T-cell (primary cell): ENCODE data around the gene S100A1. TPM values are rescaled to one million over a fixed set of nuclear protein-coding genes. Genes with fewer than 3 reads are reported as not detected.

Experiments
- ATAC-seq, 4 experiments: fragments of 200-7000 bp in 3 of 4; fragments of 150-1000 bp in 1 of 4; cut with Tn5 transposase; replicated peaks in 1 of 4; 1 replicate in 3 of 4; 2 replicates in 1 of 4; pipeline ENCODE4 v1.10.0; 2021; ENCODE audit warnings: moderate library complexity in 3 of 4, mild to moderate bottlenecking in 2 of 4, moderate number of reproducible peaks in 1 of 4
- CTCF ChIA-PET, 2 donors: fragments of 300-600 bp; sonication (Branson Sonifier 250); formaldehyde crosslinking; loops; one replicate each; lab custom pipeline; 2022; ENCODE audit warnings: antibody characterized with exemption in 2 of 2; lab: Charles Lee
- POLR2A ChIA-PET, 2 donors: fragments of 300-600 bp; sonication (Branson Sonifier 250); formaldehyde crosslinking; loops; one replicate each; lab custom pipeline; 2022; ENCODE audit warnings: antibody characterized with exemption in 2 of 2; lab: Charles Lee
- DNase-seq, 35 experiments: peaks; one replicate each; pipeline versions ENCODE4 v3.0.0 to v3.0.0-alpha.2; 2013 to 2023
- H3K27ac ChIP-seq: one replicate; pipeline ENCODE4 v1.5.1; 2013; ENCODE audit warnings: low read length
- H3K27me3 ChIP-seq, 2 experiments: replicated peaks in 1 of 2; 1 replicate in 1 of 2; 2 replicates in 1 of 2; pipeline versions ENCODE4 v1.6.1 to v1.7.0; 2013; ENCODE audit warnings: low read length in 1 of 2, mixed read lengths in 1 of 2; ENCODE audit not compliant: control insufficient read depth in 2 of 2, insufficient read depth in 2 of 2; ENCODE audit errors: extremely low read depth in 1 of 2
- H3K36me3 ChIP-seq, 2 donors: 1 replicate in 1 of 2; 2 replicates in 1 of 2; pipeline versions ENCODE4 v1.6.1 to v1.7.0; 2013; ENCODE audit warnings: low read length in 1 of 2; ENCODE audit not compliant: control insufficient read depth in 2 of 2, insufficient read depth in 1 of 2; ENCODE audit errors: extremely low read depth in 1 of 2
- H3K4me1 ChIP-seq, 2 experiments: 1 replicate in 1 of 2; 2 replicates in 1 of 2; pipeline versions ENCODE4 v1.6.1 to v1.7.0; 2013; ENCODE audit warnings: low read length in 2 of 2, mixed read lengths in 1 of 2; ENCODE audit not compliant: insufficient read depth in 2 of 2, control insufficient read depth in 1 of 2; ENCODE audit errors: extremely low read depth in 1 of 2
- H3K4me3 ChIP-seq, 2 donors: 1 replicate in 1 of 2; 2 replicates in 1 of 2; pipeline versions ENCODE4 v1.5.1 to v1.7.0; 2013; ENCODE audit warnings: mild to moderate bottlenecking in 2 of 2, low read length in 1 of 2, moderate library complexity in 1 of 2; ENCODE audit not compliant: control insufficient read depth in 1 of 2; ENCODE audit errors: extremely low read depth in 1 of 2
- H3K9me3 ChIP-seq: 2 replicates; pipeline ENCODE4 v1.7.0; 2013
- H3K27ac Mint-ChIP-seq, 2 donors: one replicate each; pipeline ENCODE4 v1.8.0; 2020 to 2021; ENCODE audit warnings: mild to moderate bottlenecking in 2 of 2, mixed read lengths in 2 of 2
- H3K27me3 Mint-ChIP-seq, 2 donors: one replicate each; pipeline ENCODE4 v1.8.0; 2021 to 2022; ENCODE audit warnings: mixed read lengths in 2 of 2
- H3K36me3 Mint-ChIP-seq: one replicate; pipeline ENCODE4 v1.8.0; 2021; ENCODE audit warnings: mixed read lengths
- H3K4me1 Mint-ChIP-seq, 3 donors: one replicate each; pipeline ENCODE4 v1.8.0; 2020 to 2022; ENCODE audit warnings: mixed read lengths in 3 of 3, mild to moderate bottlenecking in 1 of 3
- H3K4me3 Mint-ChIP-seq, 3 donors: one replicate each; pipeline ENCODE4 v1.8.0; 2020 to 2022; ENCODE audit warnings: mild to moderate bottlenecking in 3 of 3, mixed read lengths in 3 of 3, moderate library complexity in 3 of 3
- H3K9me3 Mint-ChIP-seq, 3 donors: one replicate each; pipeline ENCODE4 v1.8.0; 2020 to 2022; ENCODE audit warnings: mixed read lengths in 3 of 3
- whole genome bisulfite sequencing: methylation state at CpG from one replicate; pipeline ENCODE4 v1.1.5; 2013; ENCODE audit warnings: missing lambda C conversion rate; ENCODE audit not compliant: insufficient coverage; 5-methylcytosine and 5-hydroxymethylcytosine counted together
- total RNA-seq, 35 experiments: library from RNA in 6 of 35; stranded (reverse) in 6 of 35; fragments of 120-200 nt in 1 of 35; gene quantifications; one replicate each; pipeline versions ENCODE4 v1.2.1 to v1.2.4 and lab custom pipeline; 2013 to 2026

The S100A1 gene
- total RNA-seq, 5 donors from 2014 or later (not counting 1 experiment from before 2014, with no cell fraction given), result not detected

- Histone ChIP-seq H3K36me3 (peaks cover 15 to 84% of the 10 kb centered on the region in 2 donors), H3K4me1 (peaks cover 11 to 37% of the 10 kb centered on the region in 2 experiments), H3K9me3 (no peaks in the 10 kb centered on the region), H3K27ac (no peak overlapping the region), H3K4me3 (no peak overlapping the region), H3K27me3 (no peaks in the 10 kb centered on the region)
- ChIA-PET CTCF (no interaction called here), POLR2A (interaction anchor here in 1 of 2 donors (0.6 to 0.8 kb wide), 2 partner anchors 8 to 21 kb away, joined by 3 read pairs; no protein-coding TSS in a partner anchor)
- H3K4me3 Mint-ChIP-seq, result no peak overlapping the region
- DNase-seq, result no peak
- peak overlapping the region; percentile 25 to 87 for H3K27ac Mint-ChIP-seq
- H3K4me1 Mint-ChIP-seq, result peaks cover 71 to 74% (median 73%) of the 10 kb centered on the region in 3 donors
- H3K27me3 Mint-ChIP-seq, result no peaks in the 10 kb centered on the region
- no peak for ATAC-seq
- no peaks in the 10 kb centered on the region for H3K9me3 Mint-ChIP-seq
- H3K36me3 Mint-ChIP-seq, result peaks cover 50% of the 10 kb centered on the region
Observed at GRCh38 chr1:153643816-153644215, 15.6 kb downstream of the S100A1 start.

- H3K4me3 ChIP-seq, result no peak overlapping the region
- Mint-ChIP-seq H3K36me3 (peaks cover 44% of the 10 kb centered on the region), H3K4me1 (peaks cover 70 to 82% (median 73%) of the 10 kb centered on the region in 3 donors), H3K27me3 (no peaks in the 10 kb centered on the region), H3K4me3 (peak overlapping the region in 1 of 3 donors; percentile 68), H3K27ac (peak overlapping the region; percentile 72 to 79), H3K9me3 (no peaks in the 10 kb centered on the region)
- ChIA-PET CTCF (interaction anchor here (0.6 to 1.4 kb wide), 2 partner anchors 13 to 1909 kb away, joined by 3 to 4 read pairs; partner anchors contain the start of gene CHTOP (in 1 of the 2)), POLR2A (interaction anchor here in 1 of 2 donors (1.7 kb wide), 1 partner anchor 13 kb away, joined by 6 read pairs; the partner anchor contains the start of gene CHTOP)
- ATAC-seq, result no peak
- no peaks in the 10 kb centered on the region for H3K27me3 ChIP-seq
- H3K4me1 ChIP-seq, result peaks cover 25 to 53% of the 10 kb centered on the region in 2 experiments
- no peak overlapping the region for H3K27ac ChIP-seq
- H3K36me3 ChIP-seq, result peaks cover 15 to 55% of the 10 kb centered on the region in 2 donors
- no peaks in the 10 kb centered on the region for H3K9me3 ChIP-seq
- DNase-seq, result peak in 1 of 35 experiments; percentile 20
- WGBS, result no CpG with 5 or more reads among the region's 5 CpGs
Observed at GRCh38 chr1:153646672-153647345, 18.6 kb downstream of the S100A1 start.

GRCh38 chr1:153647346-153647714 lies 19.1 kb downstream of the S100A1 start:
- ATAC-seq, result no peak
- H3K36me3 Mint-ChIP-seq, result peaks cover 40% of the 10 kb centered on the region
- H3K27me3 Mint-ChIP-seq, result no peaks in the 10 kb centered on the region
- no peak for DNase-seq
- peak overlapping the region in 1 of 3 donors; percentile 68 for H3K4me3 Mint-ChIP-seq
- Histone ChIP-seq H3K4me3 (no peak overlapping the region), H3K9me3 (no peaks in the 10 kb centered on the region), H3K27ac (no peak overlapping the region), H3K27me3 (no peaks in the 10 kb centered on the region), H3K36me3 (peaks cover 10 to 49% of the 10 kb centered on the region in 2 donors), H3K4me1 (peaks cover 25 to 48% of the 10 kb centered on the region in 2 experiments)
- POLR2A ChIA-PET, result interaction anchor here in 1 of 2 donors (1.7 kb wide), 1 partner anchor 13 kb away, joined by 6 read pairs; the partner anchor contains the start of gene CHTOP
- H3K27ac Mint-ChIP-seq, result peak overlapping the region; percentile 13 to 81
- WGBS, result 80% methylated on average over 2 of the region's 2 CpGs
- CTCF ChIA-PET, result interaction anchor here (0.6 to 1.4 kb wide), 2 partner anchors 13 to 1910 kb away, joined by 3 to 4 read pairs; partner anchors contain the start of gene CHTOP (in 1 of the 2)
- H3K9me3 Mint-ChIP-seq, result no peaks in the 10 kb centered on the region
- peaks cover 66 to 78% (median 70%) of the 10 kb centered on the region in 3 donors for H3K4me1 Mint-ChIP-seq

- WGBS, result 94% methylated on average over 6 of the region's 10 CpGs
- H3K9me3 ChIP-seq, result no peaks in the 10 kb centered on the region
- H3K27ac ChIP-seq, result no peak overlapping the region
- Mint-ChIP-seq H3K9me3 (no peaks in the 10 kb centered on the region), H3K4me1 (peaks cover 60 to 70% (median 67%) of the 10 kb centered on the region in 3 donors), H3K4me3 (peak overlapping the region in 1 of 3 donors; percentile 68), H3K27me3 (no peaks in the 10 kb centered on the region), H3K27ac (peak overlapping the region; percentile 95 to 96), H3K36me3 (peaks cover 37% of the 10 kb centered on the region)
- peaks cover 25 to 48% of the 10 kb centered on the region in 2 experiments for H3K4me1 ChIP-seq
- ChIA-PET POLR2A (interaction anchor here in 1 of 2 donors (0.6 to 1.0 kb wide), 2 partner anchors 14 to 77 kb away, joined by 3 to 4 read pairs; partner anchors contain the start of gene CHTOP), CTCF (interaction anchor here in 1 of 2 donors (1.4 kb wide), 1 partner anchor 14 kb away, joined by 4 read pairs; the partner anchor contains the start of gene CHTOP)
- no peak overlapping the region for H3K4me3 ChIP-seq
- DNase-seq (no peak), ATAC-seq (no peak)
- H3K36me3 ChIP-seq, result peaks cover 10 to 41% of the 10 kb centered on the region in 2 donors
- H3K27me3 ChIP-seq, result no peaks in the 10 kb centered on the region
Observed at GRCh38 chr1:153648000-153648643, 19.9 kb downstream of the S100A1 start.

- peaks cover 25 to 48% of the 10 kb centered on the region in 2 experiments for H3K4me1 ChIP-seq
- Mint-ChIP-seq H3K4me1 (peaks cover 48 to 58% (median 55%) of the 10 kb centered on the region in 3 donors), H3K27ac (peak overlapping the region; percentile 95 to 96)
Observed at GRCh38 chr1:153649137-153649862, 21.1 kb downstream of the S100A1 start.

More at GRCh38 chr1:153649137-153649862, 21.1 kb downstream of the S100A1 start:
- H3K27me3 ChIP-seq, result no peaks in the 10 kb centered on the region
- no peaks in the 10 kb centered on the region for H3K27me3 Mint-ChIP-seq
- peak overlapping the region; percentile 63 for H3K27ac ChIP-seq
- peak; percentile 76 to 94 (median 90) for ATAC-seq
- no peaks in the 10 kb centered on the region for H3K9me3 ChIP-seq
- peaks cover 10 to 30% of the 10 kb centered on the region in 2 donors for H3K36me3 ChIP-seq
- POLR2A ChIA-PET, result interaction anchor here in 1 of 2 donors (0.9 kb wide), 1 partner anchor 15 kb away, joined by 3 read pairs; no protein-coding TSS in a partner anchor
- 73% methylated on average over 1 of the region's 3 CpGs for WGBS
- H3K4me3 Mint-ChIP-seq, result peak overlapping the region; percentile 43 to 68 (median 50)
- H3K36me3 Mint-ChIP-seq, result peaks cover 26% of the 10 kb centered on the region
- DNase-seq, result peak in 19 of 35 experiments; percentile 12 to 54 (median 34)
- peak overlapping the region; percentile 1 to 29 for H3K4me3 ChIP-seq
- CTCF ChIA-PET, result no interaction called here
- no peaks in the 10 kb centered on the region for H3K9me3 Mint-ChIP-seq
